Measurements from ENCODE around the gene MAP2K1.

MAP2K1 gene

GRCh38 chr15:66405615-66406014 is 18.9 kb downstream of the MAP2K1 start:
- no peaks in the 10 kb centered on the region for H3K27me3 ChIP-seq
- DNase-seq: no peak
- H3K36me3 ChIP-seq: no peaks in the 10 kb centered on the region
- H3K9me3 ChIP-seq: no peaks in the 10 kb centered on the region
- no peak for TF ChIP-seq CTCF (IDR thresholded peaks at IDR 0.05; ENCODE audit: low read depth, low read length)
- no peaks in the 10 kb centered on the region; the same call in 1 of the 2 replicates for H3K4me1 ChIP-seq
- no peak overlapping the region for H3K4me3 ChIP-seq (ENCODE audit: low read depth, low read length)

GRCh38 chr15:66408254-66408653 is 21.5 kb downstream of the MAP2K1 start:
- Histone ChIP-seq H3K4me3 (ENCODE audit: low read depth, low read length) (no peak overlapping the region), H3K36me3 (no peaks in the 10 kb centered on the region), H3K9me3 (no peaks in the 10 kb centered on the region), H3K4me1 (no peaks in the 10 kb centered on the region; the same call in 1 of the 2 replicates), H3K27me3 (no peaks in the 10 kb centered on the region)
- TF ChIP-seq CTCF (IDR thresholded peaks at IDR 0.05; ENCODE audit: low read depth, low read length): no peak
- no peak for DNase-seq

- Histone ChIP-seq H3K4me1 (no peaks in the 10 kb centered on the region; the same call in 1 of the 2 replicates), H3K27me3 (no peaks in the 10 kb centered on the region), H3K4me3 (ENCODE audit: low read depth, low read length) (no peak overlapping the region), H3K36me3 (no peaks in the 10 kb centered on the region), H3K9me3 (no peaks in the 10 kb centered on the region)
- no peak for TF ChIP-seq CTCF (IDR thresholded peaks at IDR 0.05; ENCODE audit: low read depth, low read length)
- no peak for DNase-seq
These were observed 22.1 kb downstream of the MAP2K1 start for GRCh38 chr15:66408675-66409282.

- no peak overlapping the region for H3K4me3 ChIP-seq (ENCODE audit: low read depth, low read length)
- no peaks in the 10 kb centered on the region; the same call in 1 of the 2 replicates for H3K4me1 ChIP-seq
These were observed 22.9 kb downstream of the MAP2K1 start for GRCh38 chr15:66409565-66410108.

GRCh38 chr15:66411190-66411589 is 24.5 kb downstream of the MAP2K1 start:
- Histone ChIP-seq H3K27me3 (no peaks in the 10 kb centered on the region), H3K4me1 (no peaks in the 10 kb centered on the region; the same call in 1 of the 2 replicates), H3K9me3 (no peaks in the 10 kb centered on the region), H3K4me3 (ENCODE audit: low read depth, low read length) (no peak overlapping the region), H3K36me3 (no peaks in the 10 kb centered on the region)
- DNase-seq: no peak
- TF ChIP-seq CTCF (IDR thresholded peaks at IDR 0.05; ENCODE audit: low read depth, low read length): no peak

More at GRCh38 chr15:66409565-66410108, 22.9 kb downstream of the MAP2K1 start:
- DNase-seq: no peak
- H3K9me3 ChIP-seq: no peaks in the 10 kb centered on the region
- no peaks in the 10 kb centered on the region for H3K27me3 ChIP-seq
- no peak for TF ChIP-seq CTCF (IDR thresholded peaks at IDR 0.05; ENCODE audit: low read depth, low read length)
- no peaks in the 10 kb centered on the region for H3K36me3 ChIP-seq

- TF ChIP-seq CTCF (IDR thresholded peaks at IDR 0.05; ENCODE audit: low read depth, low read length): no peak
- H3K36me3 ChIP-seq: no peaks in the 10 kb centered on the region
- H3K9me3 ChIP-seq: no peaks in the 10 kb centered on the region
- no peaks in the 10 kb centered on the region for H3K27me3 ChIP-seq
- no peak overlapping the region for H3K4me3 ChIP-seq (ENCODE audit: low read depth, low read length)
- H3K4me1 ChIP-seq: no peaks in the 10 kb centered on the region; the same call in 1 of the 2 replicates
- DNase-seq: no peak
These were observed 25.5 kb downstream of the MAP2K1 start for GRCh38 chr15:66412220-66412619.
